GM21723 (cell line): ENCODE measurements around the gene FATE1.

Source experiments
- ATAC-seq: cut with Tn5 transposase; IDR thresholded peaks from one replicate; pipeline ENCODE4 v1.9.1; 2021; ENCODE audit warnings: mild to moderate bottlenecking, moderate library complexity; ENCODE audit not compliant: unreplicated experiment

The FATE1 gene

GRCh38 chrX:151703487-151703886, 12.3 kb upstream of the FATE1 start:
- no peak for ATAC-seq

- no peak for ATAC-seq
These were observed 11.7 kb upstream of the FATE1 start for GRCh38 chrX:151704041-151704663.

GRCh38 chrX:151708821-151709220, 7.0 kb upstream of the FATE1 start:
- no peak for ATAC-seq

DNA sequence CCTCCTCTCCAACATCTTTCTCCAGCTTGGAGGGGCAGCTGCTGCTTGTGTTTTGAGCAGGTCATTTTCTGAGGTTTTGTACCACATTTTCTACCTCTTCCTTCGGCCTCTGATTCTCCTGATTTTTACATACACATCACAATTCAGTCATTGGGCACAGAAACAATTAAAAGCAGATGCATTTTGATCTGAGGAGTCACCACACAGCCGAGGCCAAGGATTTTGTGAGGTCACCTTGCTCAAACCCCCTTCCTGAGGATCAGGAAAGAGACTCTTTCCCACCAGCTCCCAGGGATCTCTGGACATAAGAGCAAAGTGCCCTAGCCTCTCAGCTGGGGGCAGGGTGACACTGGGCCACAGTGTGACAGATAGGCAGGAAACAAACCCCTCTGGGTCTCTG, 5.4 kb upstream of the FATE1 start:
- ATAC-seq = no peak

DNA sequence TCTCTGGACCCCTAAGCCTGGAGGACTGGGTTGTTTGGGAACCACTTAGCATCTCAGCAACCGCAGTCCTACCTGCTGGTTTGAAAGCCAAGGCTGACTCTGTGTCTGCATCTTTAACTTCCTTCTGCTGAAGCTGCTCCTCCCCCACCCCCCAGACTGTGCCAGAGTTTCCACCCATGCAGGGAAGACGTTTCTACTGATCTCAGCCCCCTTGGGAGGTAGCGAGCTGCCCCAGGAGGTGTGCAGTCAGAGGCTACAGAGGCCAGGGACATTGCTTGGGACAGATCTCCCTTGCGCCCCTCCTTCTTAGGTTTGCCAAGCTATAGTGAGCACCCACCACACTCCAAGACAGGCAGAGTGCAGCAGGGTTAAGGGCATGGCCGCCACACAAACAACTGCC, 4.7 kb upstream of the FATE1 start:
- no peak for ATAC-seq

DNA sequence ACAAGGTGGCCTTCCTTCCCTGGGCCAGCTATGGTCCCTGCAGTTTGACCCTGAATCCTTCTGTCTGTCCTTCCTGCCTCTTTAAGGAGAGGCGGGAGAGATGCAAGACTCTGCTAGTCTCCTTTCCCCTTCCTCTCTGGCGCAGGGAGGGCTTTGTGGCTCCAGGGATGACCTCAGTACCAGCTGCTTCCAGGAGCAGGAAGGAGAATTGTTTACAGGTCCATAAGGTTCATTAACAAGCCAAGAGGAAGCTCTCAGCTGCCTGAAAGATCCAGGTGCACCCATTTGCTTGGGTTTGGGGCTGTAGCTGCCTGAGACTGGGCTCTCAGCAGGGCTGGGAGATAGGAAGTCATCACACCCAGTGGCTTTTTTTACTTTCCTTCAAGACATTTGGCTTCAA, 4.0 kb upstream of the FATE1 start:
- no peak for ATAC-seq

DNA sequence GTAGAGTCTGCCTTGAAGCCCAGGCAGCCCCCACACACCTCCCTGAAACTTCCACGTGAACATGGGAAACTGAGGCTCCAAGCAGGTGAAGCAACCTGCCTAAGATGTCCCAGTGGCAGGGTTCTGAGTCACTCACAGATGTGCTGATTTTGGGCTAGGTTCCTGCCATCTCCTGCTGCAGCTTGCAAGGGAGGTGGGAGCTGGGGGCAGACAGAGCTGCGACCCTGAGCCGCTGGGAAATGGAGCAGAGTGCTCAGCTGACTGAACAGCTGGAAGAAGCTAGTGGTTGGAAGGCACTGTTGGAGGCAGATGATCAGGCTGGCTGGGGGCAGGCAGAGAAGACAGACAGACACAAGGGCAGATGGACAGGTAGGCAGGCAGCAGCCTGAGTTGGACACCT, 3.6 kb upstream of the FATE1 start:
- ATAC-seq = no peak

GRCh38 chrX:151713849-151714248, 2.0 kb upstream of the FATE1 start:
- ATAC-seq = no peak

- no peak for ATAC-seq
These were observed 1.5 kb upstream of the FATE1 start for GRCh38 chrX:151714362-151714761.

DNA sequence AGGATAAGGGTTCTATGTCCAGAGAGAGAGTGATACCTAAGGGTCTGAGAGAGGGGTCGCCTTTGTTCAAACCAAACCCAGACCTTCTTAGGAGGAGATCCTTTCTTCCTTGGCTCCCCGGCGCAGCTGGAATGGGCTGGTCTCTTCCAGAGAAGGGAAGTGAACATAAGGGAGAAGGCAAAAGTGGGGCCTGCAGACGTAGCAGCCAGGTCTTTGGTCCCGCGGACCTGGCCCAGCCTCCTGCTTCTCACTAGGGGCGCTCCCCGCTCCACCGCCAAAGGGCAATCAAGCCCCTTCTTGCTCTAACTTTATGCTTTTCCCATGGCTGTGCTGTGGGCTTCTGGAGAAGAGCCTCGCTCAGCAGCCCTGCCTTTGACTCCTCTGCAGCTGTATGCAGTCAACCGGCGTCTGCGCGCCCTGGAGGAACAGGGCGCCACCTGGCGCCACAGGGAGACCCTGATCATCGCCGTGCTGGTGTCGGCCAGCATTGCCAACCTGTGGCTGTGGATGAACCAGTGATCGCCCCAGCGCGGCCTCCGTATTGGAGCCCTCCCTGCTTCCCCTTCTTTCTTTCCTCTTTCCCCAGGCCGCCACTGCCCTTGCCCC, 6.5 kb downstream of the FATE1 start:
- ATAC-seq = no peak

GRCh38 chrX:151723156-151723760, 7.4 kb downstream of the FATE1 start:
- ATAC-seq = no peak

DNA sequence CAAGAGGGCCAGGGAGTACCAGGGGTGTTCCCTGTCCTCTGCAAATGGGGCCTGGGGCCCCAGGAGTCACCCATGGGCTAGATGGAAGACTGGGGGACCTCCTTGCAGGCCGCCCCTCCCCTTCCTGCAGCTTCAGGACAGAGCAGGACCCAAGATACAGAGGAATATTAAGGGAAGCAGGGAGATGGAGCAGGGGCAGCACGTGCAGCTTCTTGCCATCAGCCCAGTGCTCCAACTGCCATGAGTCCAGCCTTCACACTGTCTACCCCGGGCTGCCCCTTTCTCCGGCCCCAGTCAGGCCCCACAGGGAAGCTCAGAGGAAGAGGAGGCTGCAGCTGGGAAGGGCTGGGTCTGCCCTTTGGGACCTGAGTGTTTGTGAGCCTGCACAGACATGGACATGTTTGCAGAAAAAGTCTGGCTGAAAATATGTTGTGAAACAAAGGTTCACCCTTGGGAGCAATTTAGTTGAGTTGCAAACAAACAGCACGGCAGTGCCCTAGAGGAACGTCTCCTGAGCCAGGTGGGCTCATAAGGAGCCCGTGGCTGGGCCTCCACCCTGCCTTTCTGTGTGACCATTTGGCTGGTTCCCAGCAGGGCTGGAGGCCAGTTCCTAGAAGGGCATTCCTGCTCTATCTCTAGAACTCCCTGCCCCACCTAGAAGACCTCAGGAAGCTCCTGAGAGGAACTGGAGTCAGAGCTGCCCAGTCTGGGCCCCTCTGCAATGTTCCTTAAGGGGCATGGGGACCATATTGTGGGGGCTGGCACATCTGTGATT, 8.9 kb downstream of the FATE1 start:
- ATAC-seq = no peak

DNA sequence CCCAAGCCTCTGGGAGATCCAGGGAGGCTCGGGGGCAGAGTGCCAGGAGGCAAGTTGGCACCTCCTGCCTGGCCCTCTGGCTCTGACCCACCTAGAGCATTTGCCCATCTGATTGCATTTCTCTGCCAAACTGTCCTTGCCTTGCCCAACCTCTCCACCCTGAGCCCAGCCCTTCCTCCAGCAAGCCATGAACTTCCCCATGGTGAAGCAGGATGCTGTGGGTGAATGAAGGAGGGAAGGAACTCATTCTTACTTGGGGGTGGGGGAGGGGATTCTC, 9.4 kb downstream of the FATE1 start:
- no peak for ATAC-seq

DNA sequence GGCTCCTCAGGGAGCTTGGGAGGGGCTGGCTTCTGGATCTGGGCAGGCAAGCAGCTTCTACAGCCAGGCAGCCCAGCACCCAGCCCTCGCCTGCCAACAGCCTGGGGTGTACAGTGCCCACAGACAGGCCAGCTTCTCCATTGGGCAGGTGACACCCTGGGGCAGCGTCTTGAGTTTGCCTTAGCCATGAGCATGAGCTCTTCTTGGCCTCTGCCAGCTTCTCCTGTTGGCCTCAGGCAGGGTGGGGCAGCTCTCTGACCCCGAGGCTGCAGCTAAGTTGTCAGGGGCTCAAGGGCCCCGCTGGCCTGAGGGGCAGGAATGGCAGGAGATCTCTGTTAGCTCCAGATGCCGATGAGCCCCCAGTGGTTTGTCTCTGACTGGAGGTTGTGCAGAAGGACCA, 10.9 kb downstream of the FATE1 start:
- ATAC-seq = no peak

DNA sequence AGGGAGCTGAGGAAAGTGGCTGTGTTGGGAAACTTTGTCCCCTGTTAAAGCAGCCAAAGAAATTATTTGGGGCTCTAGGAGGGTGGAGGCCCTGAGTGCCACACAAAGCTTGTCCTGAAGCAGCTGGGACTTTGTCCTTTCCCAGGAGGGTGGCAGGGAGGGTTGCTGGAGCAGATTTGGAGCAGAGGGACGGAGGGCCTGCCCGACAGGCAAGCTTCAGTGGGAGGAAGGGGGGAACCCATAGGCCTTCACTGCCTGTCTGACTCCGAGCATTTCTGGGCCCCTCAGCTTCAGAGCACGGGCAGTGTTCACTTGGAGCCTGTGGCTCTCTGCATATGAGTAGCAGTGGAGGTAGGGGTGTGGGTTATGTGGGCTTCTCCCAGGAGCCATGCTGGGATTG, 11.5 kb downstream of the FATE1 start:
- ATAC-seq = no peak

DNA sequence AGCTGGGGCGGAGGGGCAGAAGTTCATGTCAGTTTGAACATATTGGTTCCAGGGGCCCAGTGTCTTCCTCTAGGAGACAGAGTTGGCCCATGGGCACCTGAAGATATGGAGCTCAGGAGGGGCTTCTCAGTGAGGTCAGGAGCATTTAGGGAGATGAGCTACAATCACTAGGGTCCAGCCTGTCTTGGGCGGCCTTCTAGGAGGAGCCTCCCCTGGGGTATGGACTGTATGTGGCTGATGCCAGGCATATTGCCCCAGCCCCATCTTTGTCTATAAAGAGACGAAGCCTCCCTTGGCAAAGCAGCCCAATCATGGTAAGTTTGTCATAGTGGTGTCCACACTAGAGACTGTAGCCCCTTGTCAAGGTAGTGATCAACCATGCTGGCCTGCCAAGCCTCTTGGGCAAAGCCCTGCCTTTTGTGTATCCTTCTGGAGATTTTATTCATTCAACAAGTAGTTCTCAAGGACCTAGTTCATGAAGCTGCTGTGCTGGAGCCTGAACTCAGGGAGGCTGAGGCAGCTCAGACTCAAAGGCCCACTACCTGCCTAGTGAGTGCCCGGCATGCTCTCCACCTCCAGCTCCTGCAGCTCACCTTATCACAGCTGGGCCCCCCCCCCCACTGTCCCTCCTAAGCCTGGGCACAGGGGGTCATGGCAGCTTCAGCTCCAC, 13.4 kb downstream of the FATE1 start:
- no peak for ATAC-seq

DNA sequence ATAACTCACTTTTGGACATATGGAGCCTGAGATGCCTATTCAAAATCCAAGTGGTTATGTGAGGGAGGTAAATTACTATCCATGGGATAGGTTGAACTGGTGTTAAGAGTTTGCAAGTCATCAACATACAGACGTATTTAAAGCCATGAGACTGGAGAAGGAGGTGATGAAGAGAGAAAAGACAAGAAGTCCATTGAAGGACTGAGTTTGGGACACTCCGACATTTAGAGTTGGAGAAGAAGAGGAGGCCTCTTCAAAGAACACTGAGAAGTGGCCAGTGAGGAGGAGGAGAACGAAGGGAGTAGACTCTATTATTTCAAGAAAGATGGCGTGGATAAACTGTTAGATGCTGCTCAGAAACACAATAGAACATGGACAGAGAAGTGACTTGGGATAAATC, 18.6 kb downstream of the FATE1 start, which contains the start of gene CNGA2:
Gene CNGA2, plus strand, starts transcription at position 301 of the 400 bp plus-strand sequence. CDS start 3,738 bp downstream, outside the sequence.
- ATAC-seq = no peak

DNA sequence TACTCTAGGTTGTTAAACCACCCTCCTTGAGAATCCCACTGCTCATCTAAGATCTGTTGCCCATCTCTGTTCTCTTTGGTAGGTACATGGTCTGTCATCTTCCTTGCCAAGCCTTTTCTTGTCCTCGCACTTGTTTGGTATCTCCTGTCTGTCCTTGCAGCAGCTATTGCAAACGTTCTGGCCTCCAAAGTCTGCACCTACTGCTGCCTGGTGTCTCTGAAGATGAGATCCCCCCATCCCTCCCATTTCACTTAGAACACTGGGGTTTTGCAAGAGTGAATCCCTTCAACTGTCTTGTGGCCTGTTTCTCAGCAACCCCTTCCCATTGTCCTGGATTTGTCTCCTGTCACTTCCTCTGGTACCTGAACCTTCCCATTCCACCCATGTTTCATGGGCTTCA, 19.4 kb downstream of the FATE1 start:
- no peak for ATAC-seq

- no peak for ATAC-seq
These were observed 20.9 kb downstream of the FATE1 start for GRCh38 chrX:151736685-151737084.

DNA sequence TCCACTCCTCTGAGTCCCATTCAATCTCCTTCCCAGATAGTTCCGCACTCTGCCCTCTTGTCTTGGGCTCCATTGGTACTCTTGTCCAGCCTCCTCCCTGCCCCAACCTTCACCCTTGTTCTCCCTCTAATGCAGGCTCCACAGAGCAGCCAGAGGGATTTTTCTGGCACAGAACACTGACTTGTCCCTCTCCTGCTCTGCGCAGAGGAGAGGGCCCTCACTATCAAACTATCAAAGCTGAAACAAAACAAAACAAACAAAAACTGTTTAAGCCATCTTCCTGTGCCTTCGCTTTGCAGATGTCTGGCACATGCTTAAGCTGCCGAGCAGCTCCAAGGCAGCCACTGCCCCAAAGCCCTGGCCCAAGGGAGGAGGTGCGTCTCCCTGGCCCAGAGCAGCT, 21.7 kb downstream of the FATE1 start:
- ATAC-seq = no peak

DNA sequence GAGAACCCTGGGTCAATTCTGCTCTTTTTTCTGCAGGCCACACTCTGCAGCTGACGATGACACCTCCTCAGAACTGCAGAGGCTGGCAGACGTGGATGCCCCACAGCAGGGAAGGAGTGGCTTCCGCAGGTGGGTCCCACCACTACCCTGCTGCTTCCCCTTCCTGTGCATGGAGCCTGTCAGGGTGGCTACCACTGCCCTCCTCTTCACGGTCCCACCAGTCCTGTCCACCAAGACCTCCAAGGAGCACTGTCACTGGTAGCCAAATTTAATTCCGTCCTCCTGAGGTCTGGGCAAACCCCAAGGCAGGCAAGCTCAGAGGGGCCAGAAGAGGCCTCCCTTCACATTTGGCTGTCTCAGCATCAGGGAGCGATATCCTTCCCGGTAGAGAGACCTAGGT, 22.9 kb downstream of the FATE1 start:
- ATAC-seq = no peak

DNA sequence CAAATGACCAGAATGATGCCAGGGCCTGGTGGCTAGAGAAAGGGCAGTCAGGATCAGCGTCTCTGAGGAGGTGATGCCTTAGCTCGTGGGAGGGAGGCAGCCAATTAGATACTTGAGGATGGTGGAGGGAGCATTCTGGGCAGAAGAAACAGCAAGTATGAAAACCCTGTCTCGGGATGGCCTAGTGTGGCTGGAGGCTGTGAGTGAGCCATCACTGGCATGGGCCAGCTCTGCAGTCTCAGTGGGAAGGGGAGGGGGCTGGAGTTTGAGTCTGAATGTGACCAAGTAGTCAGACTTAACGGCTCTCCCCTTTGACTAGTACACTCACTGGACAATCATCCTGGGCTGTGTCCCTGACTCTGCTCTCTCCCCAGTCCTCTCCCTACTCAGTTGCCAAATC, 25.8 kb downstream of the FATE1 start:
- ATAC-seq = no peak
